Skin of body (tissue), 2 donors: Measurements from ENCODE around the gene YPEL3. TPM values are rescaled to one million over a fixed set of nuclear protein-coding genes. Genes with fewer than 3 reads are reported as not detected.

Experiments used
- DNase-seq: peaks from one replicate; lab custom pipeline; 2025; lab: John Stamatoyannopoulos, UW
- total RNA-seq: library from RNA; depleted of rRNA; stranded (reverse); fragments of >200 nt; gene quantifications from one replicate; pipeline ENCODE4 v1.2.3, GENCODE V29; 2014

YPEL3 gene
- total RNA-seq, 1 donor from 2014 or later = 22.4 TPM

- no peak for DNase-seq
Observed at GRCh38 chr16:30051518-30051917, 44.5 kb downstream of the YPEL3 start.

- no peak for DNase-seq
Observed at GRCh38 chr16:30049871-30050270, 46.1 kb downstream of the YPEL3 start.

- DNase-seq = no peak
Observed at GRCh38 chr16:30046588-30046987, 49.4 kb downstream of the YPEL3 start.

- DNase-seq = no peak
Observed at GRCh38 chr16:30046178-30046577, 49.8 kb downstream of the YPEL3 start.

Other genes starting within 250 kb of the YPEL3 start
- gene CDIPT, start 233.0 kb downstream of the YPEL3 start, total RNA-seq = 31.1 TPM
- 2.9 TPM for gene SEZ6L2, start 196.7 kb downstream of the YPEL3 start, total RNA-seq
- gene ASPHD1, start 195.7 kb downstream of the YPEL3 start, total RNA-seq = 0.39 TPM
- gene KCTD13, start 170.0 kb downstream of the YPEL3 start, total RNA-seq = 6.9 TPM
- gene TMEM219, start 134.1 kb downstream of the YPEL3 start, total RNA-seq = 30.3 TPM
- gene TAOK2, start 122.3 kb downstream of the YPEL3 start, total RNA-seq = 24.5 TPM
- 11.4 TPM for gene HIRIP3, start 100.6 kb downstream of the YPEL3 start, total RNA-seq
- 22.3 TPM for gene INO80E, start 100.0 kb downstream of the YPEL3 start, total RNA-seq
- 1.5 TPM for gene DOC2A, start 85.2 kb downstream of the YPEL3 start, total RNA-seq
- gene C16orf92, start 73.0 kb downstream of the YPEL3 start, total RNA-seq = not detected
- not detected for gene TLCD3B, start 64.9 kb downstream of the YPEL3 start, total RNA-seq
- gene ALDOA, start 30.5 kb downstream of the YPEL3 start, total RNA-seq = 345 TPM
- 53.1 TPM for gene PPP4C, start 20.2 kb downstream of the YPEL3 start, total RNA-seq
- 0.20 TPM for gene TBX6, start 4.3 kb downstream of the YPEL3 start, total RNA-seq
- 4.6 TPM for gene GDPD3, start 17.3 kb upstream of the YPEL3 start, total RNA-seq
- gene MAPK3, start 27.0 kb upstream of the YPEL3 start, total RNA-seq = 13.3 TPM
- 16.0 TPM for gene CORO1A, start 87.4 kb upstream of the YPEL3 start, total RNA-seq
- 6.1 TPM for gene BOLA2B, start 97.5 kb upstream of the YPEL3 start, total RNA-seq
- 7.3 TPM for gene SLX1A, start 97.7 kb upstream of the YPEL3 start, total RNA-seq
- gene SULT1A3, start 103.0 kb upstream of the YPEL3 start, total RNA-seq = 3.1 TPM
- gene NPIPB13, start 152.3 kb upstream of the YPEL3 start, total RNA-seq = 1.6 TPM